H9 (cell line): ENCODE measurements around the gene RSPRY1. TPM values are rescaled to one million over a fixed set of nuclear protein-coding genes. Genes with fewer than 3 reads are reported as not detected.

ENCODE experiments used
- DNase-seq: peaks from one replicate; pipeline ENCODE4 v3.0.0-alpha.2; 2017
- H2AFZ ChIP-seq: one replicate; pipeline ENCODE4 v1.6.1; 2013; ENCODE audit warnings: mild to moderate bottlenecking, low read length, control low read depth, moderate library complexity
- H2AK5ac ChIP-seq: 2 replicates; pipeline ENCODE4 v1.6.1; 2013; ENCODE audit warnings: low read length, control low read depth, mixed read lengths; ENCODE audit not compliant: insufficient read length
- H2BK120ac ChIP-seq: one replicate; pipeline ENCODE4 v1.6.1; 2013; ENCODE audit warnings: low read depth, mild to moderate bottlenecking, low read length, control low read depth, inconsistent platforms; ENCODE audit not compliant: poor library complexity, severe bottlenecking
- H2BK12ac ChIP-seq: 2 replicates; pipeline ENCODE4 v1.6.1; 2013; ENCODE audit warnings: low read length, control low read depth, mixed read lengths, low read depth; ENCODE audit not compliant: insufficient read length
- H2BK15ac ChIP-seq: 2 replicates; pipeline ENCODE4 v1.6.1; 2013; ENCODE audit warnings: low read depth, low read length, control low read depth
- H2BK20ac ChIP-seq: one replicate; pipeline ENCODE4 v1.6.1; 2013; ENCODE audit warnings: low read depth, mild to moderate bottlenecking, low read length, control low read depth, inconsistent platforms; ENCODE audit not compliant: poor library complexity, severe bottlenecking
- H2BK5ac ChIP-seq: 2 replicates; pipeline ENCODE4 v1.6.1; 2013; ENCODE audit warnings: low read length, control low read depth, mixed read lengths; ENCODE audit not compliant: insufficient read length
- H3K14ac ChIP-seq: 2 replicates; pipeline ENCODE4 v1.6.1; 2013; ENCODE audit warnings: low read length, control low read depth; ENCODE audit not compliant: insufficient read depth
- H3K18ac ChIP-seq: 2 replicates; pipeline ENCODE4 v1.6.1; 2013; ENCODE audit warnings: low read depth, mild to moderate bottlenecking, mixed read lengths, low read length, control low read depth; ENCODE audit not compliant: insufficient read length
- H3K23ac ChIP-seq: 2 replicates; pipeline ENCODE4 v1.6.1; 2013; ENCODE audit warnings: low read length, control low read depth, mixed read lengths, low read depth; ENCODE audit not compliant: insufficient read length
- H3K23me2 ChIP-seq: 2 replicates; pipeline ENCODE4 v1.6.1; 2013; ENCODE audit warnings: low read depth, mild to moderate bottlenecking, mixed read lengths, low read length, control low read depth; ENCODE audit not compliant: insufficient read length, poor library complexity, severe bottlenecking
- H3K27ac ChIP-seq: 2 replicates; pipeline ENCODE4 v1.5.1; 2013; ENCODE audit warnings: low read length, control low read depth, mixed read lengths, low read depth; ENCODE audit not compliant: insufficient read length
- H3K27me3 ChIP-seq: 2 replicates; pipeline ENCODE4 v1.6.1; 2013; ENCODE audit warnings: low read length, control low read depth, inconsistent platforms; ENCODE audit not compliant: insufficient read depth
- H3K4ac ChIP-seq: 2 replicates; pipeline ENCODE4 v1.6.1; 2013; ENCODE audit warnings: low read depth, mild to moderate bottlenecking, control low read depth, inconsistent platforms, low read length, moderate library complexity
- H3K4me1 ChIP-seq: 2 replicates; pipeline ENCODE4 v1.6.1; 2013; ENCODE audit warnings: low read length, control low read depth, inconsistent platforms; ENCODE audit not compliant: insufficient read depth
- H3K4me2 ChIP-seq: 2 replicates; pipeline ENCODE4 v1.6.1; 2013; ENCODE audit warnings: low read length, control low read depth, mixed read lengths; ENCODE audit not compliant: insufficient read length, insufficient read depth
- H3K56ac ChIP-seq: 2 replicates; pipeline ENCODE4 v1.6.1; 2013; ENCODE audit warnings: low read depth, mild to moderate bottlenecking, mixed read lengths, low read length, control low read depth; ENCODE audit not compliant: insufficient read length
- H3K79me1 ChIP-seq: 2 replicates; pipeline ENCODE4 v1.6.1; 2013; ENCODE audit warnings: low read depth, mild to moderate bottlenecking, moderate library complexity, low read length, control low read depth, inconsistent platforms; ENCODE audit not compliant: insufficient read depth, poor library complexity, severe bottlenecking
- H3K79me2 ChIP-seq: 2 replicates; pipeline ENCODE4 v1.6.1; 2013; ENCODE audit warnings: low read length, control low read depth, inconsistent platforms; ENCODE audit not compliant: insufficient read depth
- H3K9ac ChIP-seq: 2 replicates; pipeline ENCODE4 v1.6.1; 2013; ENCODE audit warnings: low read length, control low read depth, mixed read lengths; ENCODE audit not compliant: insufficient read length; ENCODE audit errors: extremely low read depth
- H3K9me3 ChIP-seq: one replicate; pipeline ENCODE4 v1.6.1; 2013; ENCODE audit warnings: low read depth, low read length, inconsistent platforms; ENCODE audit not compliant: control insufficient read depth
- H3T11ph ChIP-seq: one replicate; pipeline ENCODE4 v1.6.1; 2013; ENCODE audit warnings: mild to moderate bottlenecking, low read length, control low read depth, inconsistent platforms
- H4K20me1 ChIP-seq: one replicate; pipeline ENCODE4 v1.6.1; 2013; ENCODE audit not compliant: control insufficient read depth, insufficient read length, insufficient read depth
- H4K5ac ChIP-seq: 2 replicates; pipeline ENCODE4 v1.6.1; 2013; ENCODE audit warnings: low read depth, mild to moderate bottlenecking, mixed read lengths, low read length, control low read depth; ENCODE audit not compliant: insufficient read length
- H4K8ac ChIP-seq: replicated peaks from 2 replicates; pipeline ENCODE4 v1.6.1; 2013; ENCODE audit warnings: low read length, control low read depth, mixed read lengths, low read depth; ENCODE audit not compliant: insufficient read length
- H4K91ac ChIP-seq: 2 replicates; pipeline ENCODE4 v1.6.1; 2013; ENCODE audit warnings: low read depth, mild to moderate bottlenecking, moderate library complexity, mixed read lengths, low read length, control low read depth; ENCODE audit not compliant: insufficient read length
- H3K27ac Mint-ChIP-seq, 3 experiments: 2 replicates in 2 of 3; 3 replicates in 1 of 3; pipeline ENCODE4 v1.8.0; 2020 to 2021; ENCODE audit warnings: mixed read lengths in 3 of 3, mild to moderate bottlenecking in 1 of 3, moderate library complexity in 1 of 3
- H3K27me3 Mint-ChIP-seq: 2 replicates; pipeline ENCODE4 v1.8.0; 2021; ENCODE audit warnings: low read depth, mild to moderate bottlenecking, moderate library complexity, mixed read lengths
- H3K36me3 Mint-ChIP-seq, 3 experiments: 2 replicates in 2 of 3; 3 replicates in 1 of 3; pipeline ENCODE4 v1.8.0; 2020 to 2021; ENCODE audit warnings: low read depth in 3 of 3, mixed read lengths in 3 of 3; ENCODE audit not compliant: insufficient read depth in 1 of 3
- H3K4me1 Mint-ChIP-seq, 2 experiments: 2 replicates each; pipeline ENCODE4 v1.8.0; 2020; ENCODE audit warnings: mixed read lengths in 2 of 2
- H3K4me3 Mint-ChIP-seq, 2 experiments: 2 replicates in 1 of 2; 3 replicates in 1 of 2; pipeline ENCODE4 v1.8.0; 2020 to 2021; ENCODE audit warnings: mild to moderate bottlenecking in 2 of 2, mixed read lengths in 2 of 2, moderate library complexity in 1 of 2
- H3K9me3 Mint-ChIP-seq, 2 experiments: 2 replicates in 1 of 2; 3 replicates in 1 of 2; pipeline ENCODE4 v1.8.0; 2020; ENCODE audit warnings: mild to moderate bottlenecking in 2 of 2, mixed read lengths in 2 of 2, moderate library complexity in 1 of 2
- WGBS: extraction: QIAGEN DNeasy Blood & Tissue Kit; methylation state at CpG from one replicate; pipeline ENCODE4 v1.1.7; 2013; ENCODE audit warnings: missing lambda C conversion rate, low lambda C conversion rate, mixed read lengths; ENCODE audit not compliant: insufficient read length; ENCODE audit errors: extremely low coverage; 5-methylcytosine and 5-hydroxymethylcytosine counted together
- total RNA-seq: library from RNA; stranded (reverse); gene quantifications from 2 replicates; pipeline ENCODE4 v1.2.1, GENCODE V29; 2021
- TF ChIP-seq, protein P1 (sequence below): fragments of 200-600 bp; sonication (generic); conservative IDR thresholded peaks from 3 replicates; pipeline ENCODE4 v1.8.0; 2021; ENCODE audit warnings: antibody characterized with exemption, mild to moderate bottlenecking

Gene RSPRY1
- total RNA-seq, 1 experiment from 2014 or later = 36.1 TPM

DNA sequence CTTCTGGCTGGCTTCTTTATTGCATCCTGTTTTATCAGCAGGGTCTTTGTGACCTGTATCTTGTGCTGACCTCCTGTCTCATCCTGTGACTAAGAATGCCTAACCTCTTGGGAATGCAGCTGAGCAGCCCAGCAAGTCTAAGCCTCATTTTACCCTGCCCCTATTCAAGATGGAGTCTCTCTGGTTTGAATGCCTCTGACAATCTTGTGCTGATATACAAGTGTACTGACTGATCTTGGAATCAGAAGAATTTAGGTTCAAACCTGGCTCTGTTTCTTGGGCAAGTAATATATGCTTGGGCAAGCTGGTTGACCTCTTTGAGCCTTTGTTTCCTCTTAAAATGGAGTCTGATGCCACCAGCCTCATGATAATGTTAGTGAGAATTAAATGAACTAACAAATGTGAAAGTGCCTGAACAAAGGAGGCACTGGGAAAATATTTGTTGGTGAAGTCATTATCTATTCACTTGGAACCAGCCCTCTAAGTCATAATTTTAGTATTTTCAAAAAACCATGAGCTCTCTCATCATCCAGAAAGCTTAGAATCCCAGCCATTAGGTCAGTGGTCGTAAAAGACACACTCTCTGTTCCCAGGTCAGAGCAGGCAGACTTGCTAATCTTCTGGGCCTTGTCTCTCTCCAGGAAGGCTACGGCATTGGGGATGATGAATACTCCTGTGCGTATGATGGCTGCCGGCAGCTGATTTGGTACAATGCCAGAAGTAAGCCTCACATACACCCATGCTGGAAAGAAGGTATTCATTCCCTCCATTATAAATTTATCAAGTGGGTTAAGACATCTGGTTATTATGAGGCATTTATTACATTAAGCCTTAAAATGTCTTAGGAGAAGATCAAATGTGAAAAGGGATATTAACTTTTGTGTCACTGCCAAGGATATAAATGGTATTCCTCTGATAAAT lies 40.8 kb downstream of the RSPRY1 start:
- Histone ChIP-seq H3K79me1 (no peaks in the 10 kb centered on the region), H3K9ac (no peak overlapping the region), H3K27ac (no peak overlapping the region), H3K4me2 (no peak overlapping the region), H3K23ac (no peak overlapping the region), H2BK12ac (no peak overlapping the region), H2BK15ac (no peak overlapping the region), H3K27me3 (no peaks in the 10 kb centered on the region; the same call in 1 of the 2 replicates), H3K56ac (no peak overlapping the region), H3T11ph (no peak overlapping the region), H2BK5ac (no peak overlapping the region), H4K8ac (no peak overlapping the region), H2BK20ac (no peak overlapping the region), H3K4me1 (no peaks in the 10 kb centered on the region), H3K14ac (no peak overlapping the region), H2AFZ (no peak overlapping the region), H2BK120ac (no peak overlapping the region), H4K5ac (no peak overlapping the region), H3K4ac (no peak overlapping the region), H2AK5ac (no peak overlapping the region), H3K23me2 (no peaks in the 10 kb centered on the region), H4K91ac (no peak overlapping the region), H4K20me1 (no peaks in the 10 kb centered on the region), H3K9me3 (no peaks in the 10 kb centered on the region), H3K18ac (no peak overlapping the region), H3K79me2 (no peaks in the 10 kb centered on the region)
- no CpG with 5 or more reads among the region's 4 CpGs for WGBS
- no peak for DNase-seq
- Mint-ChIP-seq H3K27ac (no peak overlapping the region; a peak in 2 of 7 replicates), H3K9me3 (no peaks in the 10 kb centered on the region), H3K4me3 (no peak overlapping the region), H3K27me3 (no peaks in the 10 kb centered on the region), H3K36me3 (peaks cover 16 to 80% (median 48%) of the 10 kb centered on the region in 3 experiments; a peak in 6 of 7 replicates), H3K4me1 (no peaks in the 10 kb centered on the region)
- TF ChIP-seq, protein P1, sequence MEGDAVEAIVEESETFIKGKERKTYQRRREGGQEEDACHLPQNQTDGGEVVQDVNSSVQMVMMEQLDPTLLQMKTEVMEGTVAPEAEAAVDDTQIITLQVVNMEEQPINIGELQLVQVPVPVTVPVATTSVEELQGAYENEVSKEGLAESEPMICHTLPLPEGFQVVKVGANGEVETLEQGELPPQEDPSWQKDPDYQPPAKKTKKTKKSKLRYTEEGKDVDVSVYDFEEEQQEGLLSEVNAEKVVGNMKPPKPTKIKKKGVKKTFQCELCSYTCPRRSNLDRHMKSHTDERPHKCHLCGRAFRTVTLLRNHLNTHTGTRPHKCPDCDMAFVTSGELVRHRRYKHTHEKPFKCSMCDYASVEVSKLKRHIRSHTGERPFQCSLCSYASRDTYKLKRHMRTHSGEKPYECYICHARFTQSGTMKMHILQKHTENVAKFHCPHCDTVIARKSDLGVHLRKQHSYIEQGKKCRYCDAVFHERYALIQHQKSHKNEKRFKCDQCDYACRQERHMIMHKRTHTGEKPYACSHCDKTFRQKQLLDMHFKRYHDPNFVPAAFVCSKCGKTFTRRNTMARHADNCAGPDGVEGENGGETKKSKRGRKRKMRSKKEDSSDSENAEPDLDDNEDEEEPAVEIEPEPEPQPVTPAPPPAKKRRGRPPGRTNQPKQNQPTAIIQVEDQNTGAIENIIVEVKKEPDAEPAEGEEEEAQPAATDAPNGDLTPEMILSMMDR = no peak
